Measurements from ENCODE around the gene UCK1.

DNA sequence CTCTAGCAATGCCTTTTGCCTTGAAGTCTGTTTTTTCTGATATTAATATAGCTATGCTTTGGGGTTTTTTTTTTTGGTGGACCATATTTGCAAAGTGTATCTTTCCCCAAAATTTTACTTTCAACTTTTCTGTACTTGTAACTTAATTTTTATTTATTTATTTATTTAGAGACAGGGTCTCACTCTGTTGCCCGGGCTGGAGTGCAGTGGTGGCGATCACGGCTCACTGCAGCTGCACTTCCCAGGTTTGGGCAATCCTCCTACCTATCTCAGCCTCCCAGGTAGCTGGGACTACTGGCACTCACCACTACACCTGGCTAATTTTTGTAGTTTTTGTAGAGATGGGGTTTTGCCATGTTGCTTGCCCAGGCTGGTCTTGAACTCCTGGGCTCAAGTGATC lies 35.1 kb upstream of the UCK1 start:
- TF ChIP-seq POLR2AphosphoS5 (IDR thresholded peaks at IDR 0.05; ENCODE audit: low read depth): no peak
- TF ChIP-seq, protein P1, sequence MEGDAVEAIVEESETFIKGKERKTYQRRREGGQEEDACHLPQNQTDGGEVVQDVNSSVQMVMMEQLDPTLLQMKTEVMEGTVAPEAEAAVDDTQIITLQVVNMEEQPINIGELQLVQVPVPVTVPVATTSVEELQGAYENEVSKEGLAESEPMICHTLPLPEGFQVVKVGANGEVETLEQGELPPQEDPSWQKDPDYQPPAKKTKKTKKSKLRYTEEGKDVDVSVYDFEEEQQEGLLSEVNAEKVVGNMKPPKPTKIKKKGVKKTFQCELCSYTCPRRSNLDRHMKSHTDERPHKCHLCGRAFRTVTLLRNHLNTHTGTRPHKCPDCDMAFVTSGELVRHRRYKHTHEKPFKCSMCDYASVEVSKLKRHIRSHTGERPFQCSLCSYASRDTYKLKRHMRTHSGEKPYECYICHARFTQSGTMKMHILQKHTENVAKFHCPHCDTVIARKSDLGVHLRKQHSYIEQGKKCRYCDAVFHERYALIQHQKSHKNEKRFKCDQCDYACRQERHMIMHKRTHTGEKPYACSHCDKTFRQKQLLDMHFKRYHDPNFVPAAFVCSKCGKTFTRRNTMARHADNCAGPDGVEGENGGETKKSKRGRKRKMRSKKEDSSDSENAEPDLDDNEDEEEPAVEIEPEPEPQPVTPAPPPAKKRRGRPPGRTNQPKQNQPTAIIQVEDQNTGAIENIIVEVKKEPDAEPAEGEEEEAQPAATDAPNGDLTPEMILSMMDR (IDR thresholded peaks at IDR 0.05; ENCODE audit: insufficient read depth, low read length): no peak
- TF ChIP-seq SPI1 (IDR thresholded peaks at IDR 0.05; ENCODE audit: borderline replicate concordance, low read depth): no peak
